ENCODE results near the gene YEATS2.
"Not testable (repeated sequence)": the region's sequence is repeated elsewhere in the genome, so short reads cannot be mapped to it uniquely, and the experiment has no call there.

The YEATS2 gene

DNA sequence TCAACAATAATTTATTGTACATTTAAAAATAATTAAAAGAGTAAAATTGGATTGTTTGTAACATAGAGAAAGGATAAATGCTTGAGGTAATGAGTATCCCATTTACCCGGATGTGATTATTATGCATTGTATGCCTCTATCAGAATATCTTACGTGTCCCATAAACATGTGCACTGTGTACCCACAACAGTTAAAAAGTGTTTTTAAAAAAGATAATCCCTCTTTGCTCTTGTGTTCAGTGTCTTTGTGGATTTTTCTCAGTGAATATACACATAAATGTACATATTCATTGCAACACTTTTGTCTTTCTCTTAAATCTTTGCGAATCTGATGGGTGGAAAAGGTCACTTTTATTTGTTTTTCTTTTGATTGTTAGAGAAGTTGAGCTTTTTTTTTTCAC is 20.4 kb downstream of the YEATS2 start:
- no peak for DNase-seq

DNA sequence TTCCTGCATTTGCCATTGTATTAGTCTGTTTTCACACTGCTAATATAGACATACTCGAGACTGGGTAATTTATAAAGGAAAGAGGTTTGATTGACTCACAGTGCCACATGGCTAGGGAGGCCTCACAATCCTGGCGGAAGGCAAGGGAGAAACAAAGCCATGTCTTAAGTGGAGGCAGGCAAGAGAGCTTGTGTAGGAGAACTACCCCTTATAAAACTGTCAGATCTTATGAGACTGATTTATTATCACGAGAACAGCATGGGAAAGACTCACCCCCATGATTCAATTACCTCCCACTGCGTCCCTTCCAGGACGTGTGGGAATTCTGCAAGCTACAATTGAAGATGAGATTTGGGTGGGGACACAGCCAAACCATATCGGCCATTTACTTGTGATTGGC is 27.8 kb downstream of the YEATS2 start:
- DNase-seq, result no peak

DNA sequence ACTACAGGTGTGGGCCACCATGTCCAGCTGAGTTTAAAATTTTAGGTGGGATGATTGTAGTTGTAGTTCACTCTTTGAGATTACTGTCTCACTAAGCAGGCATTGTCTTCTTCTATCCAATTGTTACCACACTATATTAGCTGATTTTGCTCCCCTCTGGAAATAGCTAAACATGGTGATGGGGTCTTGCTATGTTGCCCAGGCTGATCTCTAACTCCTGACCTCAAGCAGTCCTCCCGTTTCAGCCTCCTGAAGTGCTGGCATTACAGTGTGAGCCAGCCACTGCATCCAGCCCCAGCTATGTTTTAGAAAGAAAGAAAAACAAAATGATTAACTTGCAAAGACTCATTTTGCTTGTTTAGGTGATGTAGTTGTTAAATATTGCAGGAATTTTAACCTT is 30.6 kb downstream of the YEATS2 start:
- no peak for DNase-seq

DNA sequence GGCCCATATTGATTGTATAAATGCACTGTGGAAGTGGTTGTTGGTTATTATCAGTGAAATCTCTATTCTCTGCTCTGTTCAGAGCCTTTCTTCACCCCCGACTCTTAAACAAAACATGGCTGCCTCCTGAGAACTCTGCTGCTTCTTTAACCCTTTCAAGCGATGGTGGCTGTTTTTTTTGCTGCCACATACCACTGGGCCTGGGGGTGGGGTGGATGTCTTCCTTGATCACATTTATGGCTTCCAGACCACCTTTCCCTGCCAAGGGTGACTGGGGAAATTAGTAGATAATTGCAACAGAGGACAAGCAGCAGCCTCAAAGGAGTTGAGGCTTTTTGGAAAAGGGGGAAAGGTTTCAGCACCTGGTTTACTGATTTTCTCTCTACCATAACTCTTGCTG is 32.8 kb downstream of the YEATS2 start:
- no peak for DNase-seq

DNA sequence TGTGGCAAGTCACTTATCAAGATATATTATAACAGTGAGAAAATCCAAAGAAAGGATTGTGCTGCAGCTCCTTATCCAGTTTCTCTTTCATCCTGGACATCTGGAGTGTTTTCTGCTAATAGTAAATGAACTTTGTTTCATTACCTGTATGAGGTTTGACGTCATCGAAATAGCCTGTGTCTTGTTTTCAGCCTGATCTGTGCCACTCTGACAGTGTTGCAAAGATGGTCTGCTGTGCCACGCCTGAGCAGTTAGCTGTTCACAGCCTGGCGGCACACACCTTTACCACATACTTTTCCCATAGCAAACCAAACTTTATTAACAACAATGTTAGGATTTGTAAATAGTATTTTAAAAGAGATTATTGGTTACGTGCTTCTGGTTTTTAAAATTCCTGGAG is 34.0 kb downstream of the YEATS2 start:
- no peak for DNase-seq

DNA sequence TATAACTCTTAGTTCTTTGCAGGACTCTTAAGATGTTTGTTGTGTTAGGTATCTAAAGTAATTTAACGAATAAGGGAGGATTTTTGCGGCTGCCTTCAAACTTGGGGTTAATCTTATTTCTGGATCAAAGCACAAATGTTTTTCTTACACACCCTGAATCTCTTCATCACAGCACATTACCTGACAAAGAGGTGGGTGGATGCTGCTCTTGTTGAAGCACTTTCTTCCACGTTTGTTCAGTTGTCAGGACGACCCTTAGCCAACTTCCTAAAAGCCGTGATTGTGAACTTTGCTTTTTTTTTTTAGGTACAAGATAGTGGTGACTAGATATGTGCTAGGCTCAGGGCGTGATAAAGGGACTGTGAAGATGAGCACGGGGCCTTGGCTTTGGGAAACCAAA is 36.0 kb downstream of the YEATS2 start:
- no peak for DNase-seq

DNA sequence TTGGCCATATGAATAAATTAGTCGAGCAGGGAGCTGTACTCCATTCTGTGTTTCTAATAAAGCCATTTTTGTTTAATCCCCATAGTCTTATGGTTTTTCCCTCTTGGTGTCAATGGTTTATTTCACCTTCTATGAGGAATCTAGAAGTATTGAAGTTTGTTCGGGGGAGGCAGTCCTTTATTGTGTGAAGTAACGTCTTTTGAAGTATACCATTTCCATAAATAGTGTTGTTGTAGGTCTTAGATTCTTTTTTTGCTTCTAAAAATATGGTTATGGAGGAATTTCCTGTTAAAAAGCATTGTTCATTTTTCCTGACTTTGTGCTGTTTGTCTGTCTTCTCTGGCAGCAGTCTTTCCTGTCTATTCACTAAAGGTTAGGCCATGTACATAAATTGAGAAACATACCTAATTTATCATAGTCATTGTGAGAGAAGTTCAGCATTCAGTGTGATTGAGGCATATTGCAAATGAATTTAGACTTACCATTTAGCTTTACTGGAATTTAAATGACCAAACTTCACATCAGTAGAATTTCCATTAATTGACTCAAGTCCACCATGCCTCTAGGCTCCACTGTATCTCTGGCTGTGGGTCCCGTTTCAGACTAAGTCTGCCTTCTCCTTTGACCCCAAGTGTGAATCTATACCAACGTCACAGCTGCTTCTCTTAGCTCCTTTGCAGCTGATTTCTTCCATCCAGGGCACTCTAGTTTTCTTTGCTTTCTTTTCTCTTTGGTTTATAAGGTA is 37.3 kb downstream of the YEATS2 start:
- DNase-seq, result no peak

DNA sequence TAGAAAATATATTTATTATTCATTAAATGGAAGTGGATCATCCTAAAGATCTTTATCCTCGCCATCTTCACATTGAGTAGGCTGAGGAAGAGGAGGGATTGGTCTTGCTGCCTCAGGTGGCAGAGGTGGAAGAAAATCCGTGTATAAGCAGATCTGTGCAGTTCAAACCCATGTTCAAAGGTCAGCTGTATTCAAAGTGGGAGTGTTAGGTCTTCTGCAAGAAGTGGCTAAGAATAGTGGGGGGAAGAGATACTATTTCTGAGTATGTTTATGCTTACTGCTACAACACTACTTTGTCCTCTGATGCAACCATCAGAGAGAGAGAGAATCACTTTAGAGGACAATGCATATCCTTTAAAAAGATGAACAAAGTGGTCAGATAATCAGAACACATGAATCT is 39.5 kb downstream of the YEATS2 start:
- no peak for DNase-seq

DNA sequence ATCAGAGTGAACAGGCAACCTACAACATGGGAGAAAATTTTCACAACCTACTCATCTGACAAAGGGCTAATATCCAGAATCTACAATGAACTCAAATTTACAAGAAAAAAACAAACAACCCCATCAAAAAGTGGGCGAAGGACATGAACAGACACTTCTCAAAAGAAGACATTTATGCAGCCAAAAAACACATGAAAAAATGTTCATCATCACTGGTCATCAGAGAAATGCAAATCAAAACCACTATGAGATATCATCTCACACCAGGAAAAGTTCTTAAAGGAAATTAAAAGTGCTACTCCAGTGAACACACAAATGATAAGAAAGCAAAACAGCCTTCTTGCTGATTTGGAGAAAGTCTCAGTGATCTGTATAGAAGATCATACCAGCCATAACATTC is 42.6 kb downstream of the YEATS2 start:
- not testable (repeated sequence) for DNase-seq

DNA sequence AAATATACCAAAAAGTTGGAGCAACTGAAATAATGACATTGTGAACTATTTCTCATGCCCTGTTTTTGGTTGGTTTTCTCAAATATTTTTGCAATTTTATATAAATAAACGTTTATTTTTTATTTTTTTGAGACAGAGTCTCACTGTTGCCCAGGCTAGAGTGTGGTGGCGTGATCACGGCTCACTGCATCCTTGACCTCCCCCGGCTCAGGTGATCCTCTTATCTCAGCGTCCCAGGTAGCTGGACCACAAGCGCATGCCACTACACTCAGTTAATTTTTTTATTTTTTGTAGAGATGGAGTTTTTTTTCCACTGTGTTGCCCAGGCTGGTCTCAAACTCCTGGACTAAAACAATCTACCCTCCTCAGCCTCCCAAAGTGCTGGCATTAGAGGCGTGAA is 45.6 kb downstream of the YEATS2 start:
- no peak for DNase-seq

DNA sequence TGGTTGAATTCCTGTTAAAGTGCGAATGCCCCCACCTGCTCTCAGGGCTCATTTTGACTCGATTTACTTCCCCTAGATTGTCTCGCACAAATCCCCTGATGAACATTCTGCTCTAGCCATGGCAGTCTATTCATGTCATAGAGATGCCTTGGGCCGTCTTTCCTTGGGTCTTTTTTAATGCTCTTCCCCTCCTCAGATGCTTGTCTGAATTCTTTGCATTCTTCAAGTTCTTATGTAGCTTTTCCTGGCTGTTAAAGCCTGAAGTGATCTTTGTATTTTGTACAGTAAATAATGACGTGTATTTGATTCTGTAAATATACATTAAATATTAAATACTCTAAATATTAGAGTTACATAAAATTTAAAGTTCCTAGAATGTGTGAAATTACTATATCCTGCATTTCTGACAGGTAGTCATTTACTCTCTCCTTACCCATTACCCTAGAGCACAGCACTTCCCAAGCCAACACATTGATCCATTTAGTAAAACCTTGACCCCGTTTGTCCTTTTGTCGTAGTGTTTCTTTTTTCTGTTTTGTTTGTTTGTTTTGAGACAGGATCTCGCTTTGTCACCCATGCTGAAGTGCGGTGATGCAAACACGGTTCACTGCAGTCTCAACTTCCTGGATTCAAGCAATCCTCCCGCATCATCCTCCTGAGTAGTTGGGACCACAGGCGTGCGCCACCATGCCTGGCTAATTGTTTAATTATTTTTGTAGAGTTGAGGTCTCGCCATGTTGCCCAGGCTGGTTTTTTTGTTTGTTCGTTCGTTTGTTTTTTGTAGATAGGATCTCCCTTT is 47.9 kb downstream of the YEATS2 start:
- no peak for DNase-seq

DNA sequence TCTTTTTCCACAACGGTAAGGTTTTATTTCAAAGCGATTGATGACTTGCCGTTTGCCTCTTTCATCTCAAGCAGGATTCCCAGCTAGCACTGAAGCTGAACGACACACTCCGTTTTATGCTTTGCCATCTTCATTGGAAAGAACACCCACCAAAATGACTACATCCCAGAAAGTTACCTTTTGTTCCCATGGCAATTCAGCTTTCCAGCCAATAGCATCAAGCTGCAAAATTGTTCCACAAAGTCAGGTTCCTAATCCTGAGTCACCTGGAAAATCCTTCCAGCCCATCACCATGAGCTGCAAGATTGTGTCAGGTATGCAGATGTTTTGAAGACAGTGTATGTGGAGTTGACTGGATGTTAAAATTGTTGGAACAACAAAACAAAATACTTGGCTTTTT is 56.5 kb downstream of the YEATS2 start:
- no peak for DNase-seq

DNA sequence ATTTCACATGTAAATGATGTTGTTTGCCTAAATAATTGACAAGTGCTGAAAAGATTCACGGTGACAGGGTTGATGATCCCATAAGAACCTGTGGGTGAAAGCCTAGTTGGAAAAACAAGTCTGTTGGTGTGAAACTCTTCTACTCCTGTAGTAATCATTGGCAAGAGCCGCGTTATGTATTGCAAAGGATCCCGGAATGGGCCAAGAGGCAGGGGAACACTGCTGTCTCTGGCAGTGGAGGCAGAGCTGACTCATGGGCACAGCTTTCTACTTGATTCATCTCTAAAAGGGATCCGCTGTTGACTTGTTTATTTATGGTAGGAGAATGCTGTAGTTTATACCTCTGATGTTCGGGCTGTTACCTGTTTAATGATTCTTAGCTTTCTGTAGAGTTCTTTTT is 64.7 kb downstream of the YEATS2 start:
- no peak for DNase-seq

DNA sequence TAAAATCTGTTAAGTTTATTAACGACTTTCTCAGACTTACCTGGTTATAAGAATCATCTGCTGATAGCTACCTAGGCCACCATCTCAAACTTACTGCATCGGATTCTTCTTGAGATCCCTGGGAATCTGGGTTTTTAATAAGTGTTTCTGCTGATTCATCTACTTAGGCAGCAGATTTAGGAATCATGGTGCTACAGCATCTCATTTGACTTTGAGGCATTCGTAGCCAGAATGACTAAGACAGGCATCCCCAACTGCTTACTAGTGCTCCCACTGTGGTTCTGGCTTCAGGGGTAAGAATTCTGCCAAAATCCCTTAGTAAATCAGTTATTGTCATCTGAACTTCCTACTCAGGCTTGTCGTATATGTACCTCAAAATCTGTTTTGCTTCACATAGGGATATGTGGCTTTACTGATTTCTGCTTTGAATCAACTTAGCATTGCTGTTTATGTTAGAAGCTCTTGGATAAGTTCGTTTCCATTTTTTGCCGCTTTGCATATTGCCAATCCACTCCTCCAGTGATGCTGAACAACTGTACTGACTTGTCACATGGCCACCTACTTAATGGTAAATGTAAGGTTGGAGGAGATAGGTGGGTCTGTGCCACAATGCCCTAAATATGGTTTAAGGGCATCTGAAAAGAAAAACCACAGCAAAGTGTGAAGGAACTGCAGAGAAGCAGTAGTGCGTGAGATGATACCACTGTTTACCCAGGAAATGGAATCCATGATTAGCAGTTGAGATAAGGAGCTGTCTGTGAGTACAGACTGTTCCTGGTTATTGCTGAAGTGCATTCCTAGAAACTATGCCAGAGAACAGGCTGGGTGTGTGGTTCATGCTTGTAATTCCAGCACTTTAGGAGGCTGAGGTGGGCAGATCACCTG is 67.5 kb downstream of the YEATS2 start:
- no peak for DNase-seq

DNA sequence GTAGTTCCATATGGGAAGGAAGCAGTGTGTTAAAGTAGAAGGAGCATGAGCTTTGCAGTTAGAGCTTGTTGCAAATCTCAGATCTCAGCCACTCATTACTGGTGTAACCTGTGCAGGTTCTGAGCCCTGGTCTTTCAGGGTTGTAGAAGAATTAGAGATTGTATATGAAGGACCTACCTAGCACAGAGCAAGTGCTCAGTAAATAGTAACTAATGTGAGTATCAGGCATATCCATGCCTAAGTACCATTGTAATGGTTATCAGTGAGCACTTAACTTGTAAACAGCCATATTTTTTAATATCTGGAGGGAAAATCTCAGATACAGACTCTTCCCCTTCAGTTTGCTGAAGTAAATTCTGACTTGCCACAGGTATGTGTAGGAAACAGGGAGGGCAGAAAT is 68.5 kb downstream of the YEATS2 start:
- DNase-seq, result no peak

DNA sequence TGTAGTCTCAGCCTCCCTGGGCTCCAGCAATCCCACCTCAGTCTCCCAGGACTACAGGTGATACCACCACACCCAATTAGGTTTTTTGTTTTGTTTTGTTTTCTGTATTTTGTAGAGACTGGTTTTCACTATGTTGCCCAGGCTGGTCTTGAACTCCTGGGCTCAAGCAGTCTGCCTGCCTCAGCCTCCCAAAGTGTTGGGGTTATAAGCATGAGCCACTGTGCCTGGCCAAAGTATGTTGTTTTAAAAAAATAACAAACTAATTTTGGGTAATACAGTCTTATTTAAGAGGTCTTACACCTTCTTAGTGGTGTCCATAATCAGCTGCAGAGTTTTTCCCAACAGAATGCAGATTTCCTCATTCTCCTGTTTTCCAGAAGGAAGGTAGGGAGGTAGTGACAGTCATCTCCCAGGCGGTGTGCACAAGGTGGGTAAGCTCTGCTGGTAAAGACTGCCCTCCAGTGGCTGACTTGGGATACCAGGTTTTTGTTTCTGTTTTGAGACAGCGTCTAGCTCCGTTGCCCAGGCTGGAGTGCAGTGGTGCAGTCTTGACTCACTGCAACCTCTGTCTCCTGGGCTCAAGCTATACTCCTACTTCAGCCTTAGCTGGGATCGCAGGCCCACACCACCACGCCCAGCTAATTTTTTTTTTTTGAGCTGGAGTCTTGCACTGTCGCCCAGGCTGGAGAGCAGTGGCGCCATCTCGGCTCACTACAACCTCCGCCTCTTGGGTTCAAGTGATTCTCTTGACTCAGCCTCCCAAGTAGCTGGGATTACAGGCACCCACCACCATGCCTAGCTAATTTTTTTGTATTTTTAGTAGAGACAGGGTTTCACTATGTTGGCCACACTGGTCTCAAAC is 69.4 kb downstream of the YEATS2 start:
- DNase-seq, result peak; percentile 34

DNA sequence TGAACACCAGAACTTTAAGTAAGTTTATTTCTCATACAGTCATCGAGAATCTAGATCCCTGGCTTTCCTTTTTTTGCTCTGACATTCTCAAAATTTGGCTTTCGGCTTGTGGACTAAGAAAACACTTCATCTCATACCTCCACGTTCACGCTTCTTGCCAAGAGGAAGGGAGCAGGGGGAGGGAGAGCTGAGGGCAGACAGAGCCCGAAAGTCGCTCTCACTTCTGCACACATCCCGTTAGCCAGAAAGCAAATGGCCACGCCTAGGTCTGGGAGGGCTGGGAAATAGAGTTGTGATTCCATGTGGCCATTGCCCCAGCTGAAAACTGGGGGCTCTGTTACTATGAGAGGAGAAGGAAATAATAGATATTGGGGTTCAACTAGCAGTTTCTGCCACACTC is 70.5 kb downstream of the YEATS2 start:
- no peak for DNase-seq

DNA sequence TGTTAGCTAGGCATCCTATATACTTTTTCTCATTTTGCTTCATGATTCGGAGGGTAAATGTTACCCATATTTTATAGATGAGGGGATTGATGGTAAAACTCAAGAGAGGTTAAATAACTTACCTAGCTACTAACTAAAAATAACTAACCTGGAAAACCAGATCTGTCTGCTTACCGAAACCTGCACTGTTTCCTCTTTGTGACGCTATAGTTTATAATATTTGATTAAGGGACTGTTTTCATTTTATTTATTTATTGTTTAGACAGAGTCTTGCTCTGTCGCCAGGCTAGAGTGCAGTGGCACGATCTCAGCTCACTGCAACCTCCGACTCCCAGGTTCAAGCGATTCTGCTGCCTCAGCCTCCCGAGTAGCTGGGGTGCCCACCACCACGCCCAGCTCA is 71.9 kb downstream of the YEATS2 start:
- no peak for DNase-seq

DNA sequence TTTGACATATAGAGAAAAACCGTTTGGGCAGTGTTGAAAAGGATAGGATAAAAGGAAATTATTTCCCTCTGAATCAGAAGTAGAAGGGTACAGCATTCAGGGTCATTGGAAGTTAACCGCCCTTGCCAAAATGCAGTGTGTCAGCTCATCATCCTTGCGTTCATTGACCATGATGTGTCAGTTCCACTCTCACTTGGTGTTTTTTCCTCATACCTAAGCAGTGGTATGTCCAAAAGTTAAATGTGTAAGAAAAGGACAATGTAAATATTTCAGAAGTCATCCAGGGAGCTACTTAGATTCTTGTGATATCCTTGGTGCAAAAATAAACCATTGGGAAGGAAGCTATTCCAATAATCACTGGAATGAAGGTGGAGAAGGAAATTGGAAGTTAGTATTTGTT is 77.0 kb downstream of the YEATS2 start:
- no peak for DNase-seq

DNA sequence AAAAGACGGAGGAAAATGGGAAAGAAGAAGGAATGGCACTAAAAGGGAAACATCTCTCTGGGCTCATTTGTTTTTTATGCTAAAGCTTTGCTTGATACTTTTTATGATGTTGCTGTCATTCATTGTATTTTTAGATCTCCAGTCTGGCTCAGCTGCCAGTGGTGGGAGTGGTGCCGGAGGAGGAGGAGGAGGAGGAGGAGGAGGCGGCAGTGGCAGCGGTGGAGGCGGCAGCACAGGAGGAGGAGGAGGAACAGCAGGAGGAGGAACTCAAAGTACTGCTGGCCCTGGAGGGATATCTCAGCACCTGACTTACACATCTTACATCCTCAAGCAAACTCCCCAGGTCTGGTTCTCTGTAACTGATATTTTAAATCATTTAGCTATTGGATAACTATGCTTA is 78.2 kb downstream of the YEATS2 start:
- DNase-seq, result no peak

DNA sequence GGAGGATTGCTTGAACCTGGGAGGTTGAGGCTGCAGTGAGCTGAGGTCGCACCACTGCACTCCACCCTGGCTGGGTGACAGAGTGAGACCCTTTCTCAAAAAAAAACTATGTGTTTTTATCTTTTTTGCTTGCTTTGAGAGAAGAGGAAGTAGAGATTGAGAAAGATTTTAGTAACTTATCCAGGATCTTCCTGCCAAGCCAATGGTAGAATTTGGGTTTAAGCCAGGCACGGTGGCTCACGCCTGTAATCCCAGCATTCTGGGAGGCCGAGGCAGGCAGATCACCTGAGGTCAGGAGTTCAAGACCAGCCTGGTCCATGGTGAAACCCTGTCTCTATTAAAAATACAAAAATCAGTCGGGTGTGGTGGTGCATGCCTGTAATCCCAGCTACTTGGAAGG is 78.9 kb downstream of the YEATS2 start:
- DNase-seq, result not testable (repeated sequence)

DNA sequence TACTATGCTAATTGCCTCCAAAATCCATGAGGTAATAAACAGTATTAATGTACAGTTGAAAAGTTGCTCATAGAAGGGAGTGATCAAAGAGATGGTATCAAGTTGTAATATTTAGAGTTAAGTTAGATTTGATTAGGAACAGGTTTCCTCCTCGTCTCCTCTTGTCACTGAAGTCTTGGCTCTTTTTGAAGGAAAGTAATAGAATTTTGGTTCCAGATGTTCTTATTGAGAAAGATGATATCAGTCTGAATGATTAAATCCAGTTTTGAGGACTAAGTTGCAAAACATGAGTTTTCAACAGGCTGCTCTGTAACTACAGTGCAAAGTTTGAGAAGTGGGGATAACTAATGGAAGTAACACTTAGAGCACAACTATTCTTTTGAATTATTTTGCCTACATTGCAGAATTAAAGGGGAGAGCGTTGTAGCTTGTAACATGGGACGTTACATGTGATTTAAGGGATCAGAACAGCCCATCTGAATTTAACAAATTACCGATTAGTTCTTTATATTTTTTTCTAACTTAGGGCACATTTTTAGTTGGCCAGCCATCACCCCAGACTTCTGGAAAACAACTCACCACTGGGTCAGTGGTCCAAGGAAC is 79.5 kb downstream of the YEATS2 start:
- no peak for DNase-seq
